ENCODE data around the gene HDGFL1. TPM values are rescaled to one million over a fixed set of nuclear protein-coding genes. Genes with fewer than 3 reads are reported as not detected.

The HDGFL1 gene
- polyA plus RNA-seq (ENCODE audit: insufficient read length in 4 of 4) = not detected

GRCh38 chr6:22569281-22570184, at the start of gene HDGFL1:
TSS of gene HDGFL1 (plus strand) at chr6:22569566. CDS start at chr6:22569576, 10 bp downstream.
- DNase-seq (ENCODE audit: low read depth in 4 of 4, low spot score in 3 of 4) = no peak

GRCh38 chr6:22521035-22521434, 48.3 kb upstream of the HDGFL1 start:
- DNase-seq (ENCODE audit: low read depth in 4 of 4, low spot score in 3 of 4) = no peak

- no peak for DNase-seq (ENCODE audit: low read depth in 4 of 4, low spot score in 3 of 4)
Measured at GRCh38 chr6:22526736-22527135, 42.6 kb upstream of the HDGFL1 start.

- DNase-seq (ENCODE audit: low read depth in 4 of 4, low spot score in 3 of 4) = no peak
Measured at GRCh38 chr6:22529866-22530265, 39.5 kb upstream of the HDGFL1 start.

GRCh38 chr6:22530506-22530905, 38.9 kb upstream of the HDGFL1 start:
- no peak for DNase-seq (ENCODE audit: low read depth in 4 of 4, low spot score in 3 of 4)

GRCh38 chr6:22536122-22536521, 33.2 kb upstream of the HDGFL1 start:
- DNase-seq (ENCODE audit: low read depth in 4 of 4, low spot score in 3 of 4) = no peak

- DNase-seq (ENCODE audit: low read depth in 4 of 4, low spot score in 3 of 4) = no peak
Measured at GRCh38 chr6:22544476-22544875, 24.9 kb upstream of the HDGFL1 start.

- DNase-seq (ENCODE audit: low read depth in 4 of 4, low spot score in 3 of 4) = no peak
Measured at GRCh38 chr6:22545051-22545450, 24.3 kb upstream of the HDGFL1 start.

- no peak for DNase-seq (ENCODE audit: low read depth in 4 of 4, low spot score in 3 of 4)
Measured at GRCh38 chr6:22546236-22546635, 23.1 kb upstream of the HDGFL1 start.

- no peak for DNase-seq (ENCODE audit: low read depth in 4 of 4, low spot score in 3 of 4)
Measured at GRCh38 chr6:22550971-22551670, 18.2 kb upstream of the HDGFL1 start.

GRCh38 chr6:22556266-22556665, 13.1 kb upstream of the HDGFL1 start:
- DNase-seq (ENCODE audit: low read depth in 4 of 4, low spot score in 3 of 4) = no peak

GRCh38 chr6:22557007-22557406, 12.4 kb upstream of the HDGFL1 start:
- no peak for DNase-seq (ENCODE audit: low read depth in 4 of 4, low spot score in 3 of 4)

- no peak for DNase-seq (ENCODE audit: low read depth in 4 of 4, low spot score in 3 of 4)
Measured at GRCh38 chr6:22558288-22558882, 11.0 kb upstream of the HDGFL1 start.

GRCh38 chr6:22568854-22569253, 512 bp upstream of the HDGFL1 start:
- DNase-seq (ENCODE audit: low read depth in 4 of 4, low spot score in 3 of 4) = no peak

- no peak for DNase-seq (ENCODE audit: low read depth in 4 of 4, low spot score in 3 of 4)
Measured at GRCh38 chr6:22570185-22570551, 802 bp downstream of the HDGFL1 start.

GRCh38 chr6:22575190-22575589, 5.8 kb downstream of the HDGFL1 start:
- DNase-seq (ENCODE audit: low read depth in 4 of 4, low spot score in 3 of 4) = no peak

- no peak for DNase-seq (ENCODE audit: low read depth in 4 of 4, low spot score in 3 of 4)
Measured at GRCh38 chr6:22579439-22579838, 10.1 kb downstream of the HDGFL1 start.

GRCh38 chr6:22580337-22580736, 11.0 kb downstream of the HDGFL1 start:
- no peak for DNase-seq (ENCODE audit: low read depth in 4 of 4, low spot score in 3 of 4)

GRCh38 chr6:22582417-22583205, 13.2 kb downstream of the HDGFL1 start:
- DNase-seq (ENCODE audit: low read depth in 4 of 4, low spot score in 3 of 4) = no peak

GRCh38 chr6:22583230-22583629, 13.9 kb downstream of the HDGFL1 start:
- no peak for DNase-seq (ENCODE audit: low read depth in 4 of 4, low spot score in 3 of 4)

GRCh38 chr6:22583927-22584326, 14.6 kb downstream of the HDGFL1 start:
- no peak for DNase-seq (ENCODE audit: low read depth in 4 of 4, low spot score in 3 of 4)
